IMR-90 (cell line): ENCODE data around the gene C6orf141. TPM values are rescaled to one million over a fixed set of nuclear protein-coding genes. Genes with fewer than 3 reads are reported as not detected.

Experiments
- ATAC-seq: fragments of 200-7000 bp; cut with Tn5 transposase; 2 replicates; pipeline ENCODE4 v1.9.1; 2020; ENCODE audit warnings: low read depth, mild to moderate bottlenecking, moderate library complexity
- BruUV-seq: library from RNA; stranded (reverse); fragments of 400-500 nt; replicated peaks from 2 replicates; lab custom pipeline; 2021; lab: Mats Ljungman, UMichigan
- CTCF ChIA-PET: fragments of 300-600 bp; formaldehyde crosslinking; extraction: SDS; loops from one replicate; lab custom pipeline; 2021; ENCODE audit warnings: antibody characterized with exemption; lab: Yijun Ruan, JAX
- POLR2A ChIA-PET: fragments of 300-600 bp; sonication (Branson Sonifier 250); formaldehyde crosslinking; loops from one replicate; lab custom pipeline; 2022; ENCODE audit warnings: antibody characterized with exemption; ENCODE audit not compliant: unreplicated experiment; lab: Charles Lee
- DNase-seq: peaks from one replicate; pipeline ENCODE4 v3.0.0; 2013
- H2AFZ ChIP-seq: replicated peaks from 2 replicates; pipeline ENCODE3; 2013; ENCODE audit warnings: low read length, mild to moderate bottlenecking; ENCODE audit not compliant: poor library complexity
- H2AK5ac ChIP-seq: 2 replicates; pipeline ENCODE4 v1.6.1; 2013; ENCODE audit warnings: low read depth, low read length, inconsistent platforms
- H2AK9ac ChIP-seq: replicated peaks from 2 replicates; pipeline ENCODE3; 2013; ENCODE audit warnings: mild to moderate bottlenecking, low read depth, low read length, moderate library complexity; ENCODE audit not compliant: poor library complexity
- H2BK120ac ChIP-seq: 2 replicates; pipeline ENCODE4 v1.6.1; 2013; ENCODE audit warnings: low read depth, low read length, inconsistent platforms
- H2BK15ac ChIP-seq: 3 replicates; pipeline ENCODE4 v1.6.1; 2013; ENCODE audit warnings: low read depth, low read length, inconsistent platforms
- H2BK20ac ChIP-seq: 2 replicates; pipeline ENCODE4 v1.6.1; 2013; ENCODE audit warnings: low read depth, mild to moderate bottlenecking, inconsistent platforms, low read length, moderate library complexity
- H2BK5ac ChIP-seq: 2 replicates; pipeline ENCODE4 v1.6.1; 2013; ENCODE audit warnings: mild to moderate bottlenecking, low read depth, low read length, inconsistent platforms; ENCODE audit not compliant: poor library complexity, severe bottlenecking
- H3K14ac ChIP-seq: replicated peaks from 2 replicates; pipeline ENCODE4 v1.6.1; 2013; ENCODE audit warnings: low read depth, low read length, inconsistent platforms
- H3K18ac ChIP-seq: 2 replicates; pipeline ENCODE4 v1.6.1; 2013; ENCODE audit warnings: low read depth, low read length, control low read depth
- H3K23ac ChIP-seq: 2 replicates; pipeline ENCODE4 v1.6.1; 2013; ENCODE audit warnings: low read depth, low read length, inconsistent platforms
- H3K27ac ChIP-seq: 2 replicates; pipeline ENCODE4 v1.5.1; 2013; ENCODE audit warnings: mild to moderate bottlenecking, control low read depth, low read length; ENCODE audit not compliant: insufficient read depth
- H3K27me3 ChIP-seq: 2 replicates; pipeline ENCODE4 v1.6.1; 2013; ENCODE audit warnings: low read length; ENCODE audit not compliant: control insufficient read depth, insufficient read depth
- H3K36me3 ChIP-seq: 2 replicates; pipeline ENCODE4 v1.6.1; 2013; ENCODE audit warnings: low read length, mixed read lengths; ENCODE audit not compliant: control insufficient read depth, insufficient read depth
- H3K4ac ChIP-seq: 2 replicates; pipeline ENCODE4 v1.6.1; 2013; ENCODE audit warnings: low read depth, low read length, inconsistent platforms
- H3K4me1 ChIP-seq: 2 replicates; pipeline ENCODE4 v1.6.1; 2013; ENCODE audit warnings: low read length, mixed read lengths; ENCODE audit not compliant: control insufficient read depth, insufficient read depth
- H3K4me2 ChIP-seq: 2 replicates; pipeline ENCODE4 v1.6.1; 2013; ENCODE audit warnings: low read depth, mild to moderate bottlenecking, control low read depth, low read length, moderate library complexity
- H3K4me3 ChIP-seq: 2 replicates; pipeline ENCODE4 v1.5.1; 2013; ENCODE audit warnings: low read depth, mild to moderate bottlenecking, control low read depth, low read length, moderate library complexity; ENCODE audit not compliant: insufficient read depth
- H3K56ac ChIP-seq: 2 replicates; pipeline ENCODE4 v1.6.1; 2013; ENCODE audit warnings: low read length, inconsistent platforms; ENCODE audit not compliant: insufficient read depth; ENCODE audit errors: extremely low read depth
- H3K79me1 ChIP-seq, 2 experiments: 2 replicates each; pipeline ENCODE4 v1.6.1; 2013; ENCODE audit warnings: low read length in 2 of 2, inconsistent platforms in 1 of 2, low read depth in 1 of 2
- H3K9ac ChIP-seq: 2 replicates; pipeline ENCODE4 v1.6.1; 2013; ENCODE audit warnings: low read depth, low read length, control low read depth
- H3K9me1 ChIP-seq: 2 replicates; pipeline ENCODE4 v1.6.1; 2013; ENCODE audit warnings: low read length, inconsistent platforms; ENCODE audit not compliant: insufficient read depth
- H3K9me3 ChIP-seq: 2 replicates; pipeline ENCODE4 v1.6.1; 2013; ENCODE audit warnings: low read length; ENCODE audit not compliant: control insufficient read depth, insufficient read depth
- H4K20me1 ChIP-seq: 2 replicates; pipeline ENCODE4 v1.6.1; 2013; ENCODE audit warnings: low read length, inconsistent platforms; ENCODE audit not compliant: insufficient read depth
- H4K5ac ChIP-seq: 2 replicates; pipeline ENCODE4 v1.6.1; 2013; ENCODE audit warnings: mild to moderate bottlenecking, low read depth, low read length, control low read depth
- H4K8ac ChIP-seq, 2 experiments: 2 replicates each; pipeline ENCODE4 v1.6.1; 2013; ENCODE audit warnings: low read depth in 2 of 2, low read length in 2 of 2, control low read depth in 1 of 2, inconsistent platforms in 1 of 2
- H4K91ac ChIP-seq: 2 replicates; pipeline ENCODE4 v1.6.1; 2013; ENCODE audit warnings: low read depth, low read length, inconsistent platforms; ENCODE audit not compliant: insufficient read depth
- BHLHE40 ChIP-seq: fragments of 150-350 bp; IDR thresholded peaks from 2 replicates; pipeline ENCODE4 v1.6.1; 2016; ENCODE audit warnings: mild to moderate bottlenecking, low read depth, low read length
- CHD1 ChIP-seq: IDR thresholded peaks from 2 replicates; pipeline ENCODE4 v1.6.1; 2012; ENCODE audit warnings: low read depth, low read length, improper control_type of control experiment
- CTCF ChIP-seq: conservative IDR thresholded peaks from 2 replicates; pipeline ENCODE4 v1.5.1; 2012; ENCODE audit warnings: mild to moderate bottlenecking, low read depth, low read length, improper control_type of control experiment
- ELK1 ChIP-seq: fragments of 150-350 bp; IDR thresholded peaks from 2 replicates; pipeline ENCODE4 v1.6.1; 2016; ENCODE audit warnings: low read depth, mild to moderate bottlenecking, low read length, moderate library complexity, borderline replicate concordance
- NFE2L2 ChIP-seq: fragments of 150-350 bp; IDR thresholded peaks from 2 replicates; pipeline ENCODE4 v1.6.1; 2016; ENCODE audit warnings: low read depth, mild to moderate bottlenecking, low read length
- POLR2A ChIP-seq: IDR thresholded peaks from 2 replicates; pipeline ENCODE4 v1.6.1; 2012; ENCODE audit warnings: mild to moderate bottlenecking, low read depth, low read length
- RFX5 ChIP-seq: IDR thresholded peaks from 2 replicates; pipeline ENCODE4 v1.8.0; 2012; ENCODE audit warnings: low read depth, mild to moderate bottlenecking, low read length, moderate library complexity
- USF2 ChIP-seq: fragments of 150-350 bp; IDR thresholded peaks from 2 replicates; pipeline ENCODE4 v1.6.1; 2017; ENCODE audit warnings: mild to moderate bottlenecking, antibody characterized with exemption, low read length, low read depth
- WGBS, 2 experiments: methylation state at CpG; one replicate each; pipeline versions ENCODE4 v1.1.5 to v1.1.7; 2013; ENCODE audit warnings: missing lambda C conversion rate in 2 of 2; ENCODE audit not compliant: insufficient read length in 1 of 2; ENCODE audit errors: extremely low coverage in 2 of 2; 5-methylcytosine and 5-hydroxymethylcytosine counted together
- dilution Hi-C: fragments of 300-500 bp; cut with HindIII; formaldehyde crosslinking; loops from one replicate; pipeline ENCODE4 v1.14.3; 2018; ENCODE audit warnings: low sequenced_read_pairs; ENCODE audit not compliant: unreplicated experiment
- in situ Hi-C: fragments of 300-500 bp; cut with MboI; formaldehyde crosslinking; loops from 3 replicates; pipeline ENCODE4 v1.14.3; 2019; ENCODE audit warnings: low sequenced_read_pairs, inconsistent platforms, mixed read lengths
- intact Hi-C: fragments of 100-400 bp; cut with micrococcal nuclease; formaldehyde crosslinking; loops from 2 replicates; pipeline ENCODE4 v1.10.0; 2022
- polyA plus RNA-seq, 3 experiments: library from polyadenylated mRNA; depleted of rRNA; stranded (reverse); fragments of >200 nt; gene quantifications; 2 replicates each; pipeline ENCODE4 v1.2.3, GENCODE V29; 2012; ENCODE audit warnings: low replicate concordance in 1 of 3
- total RNA-seq: library from RNA; depleted of rRNA; stranded (reverse); fragments of >200 nt; gene quantifications from 2 replicates; pipeline ENCODE4 v1.2.3, GENCODE V29; 2012

C6orf141 gene
- total and polyA plus RNA-seq, 2 of the 4 experiments (the other 2 are of a cell fraction), result not detected

GRCh38 chr6:49526598-49526997 is 23.9 kb upstream of the C6orf141 start:
- H4K8ac ChIP-seq, result no peak overlapping the region
- no peaks in the 10 kb centered on the region for H3K79me1 ChIP-seq
- no peak overlapping the region for H3K4ac ChIP-seq
- no peak overlapping the region for H4K5ac ChIP-seq
- dilution Hi-C loops, result no loop called here
- intact Hi-C loops, result no loop called here
- no peaks in the 10 kb centered on the region for H3K27me3 ChIP-seq
- no peak overlapping the region for H3K14ac ChIP-seq
- no peak overlapping the region for H4K91ac ChIP-seq
- no peak for DNase-seq
- H2BK20ac ChIP-seq, result no peak overlapping the region
- no peak overlapping the region for H3K4me3 ChIP-seq
- no peak overlapping the region for H3K18ac ChIP-seq
- H2BK15ac ChIP-seq, result no peak overlapping the region
- no peak overlapping the region for H2BK120ac ChIP-seq
- no peaks in the 10 kb centered on the region for H3K36me3 ChIP-seq
- no peak overlapping the region for H3K9ac ChIP-seq
- ChIA-PET CTCF (no interaction called here), POLR2A (no interaction called here)
- no peak overlapping the region for H2AK9ac ChIP-seq
- H2AK5ac ChIP-seq, result no peak overlapping the region
- no peak for TF ChIP-seq USF2
- no peak for TF ChIP-seq POLR2A
- no peak for TF ChIP-seq BHLHE40
- TF ChIP-seq RFX5, result no peak
- TF ChIP-seq CTCF, result no peak
- TF ChIP-seq ELK1, result no peak
- no peak for TF ChIP-seq NFE2L2
- no peak for TF ChIP-seq CHD1
- H2AFZ ChIP-seq, result peak overlapping the region; percentile 58
- H3K9me1 ChIP-seq, result no peaks in the 10 kb centered on the region
- no peak overlapping the region for H3K56ac ChIP-seq
- ATAC-seq, result no peak
- no peak overlapping the region for H3K23ac ChIP-seq
- in situ Hi-C loops, result loop anchor here (10.0 to 25.0 kb wide), 2 partner anchors 78 to 311 kb away; no protein-coding TSS in a partner anchor
- H3K4me2 ChIP-seq, result no peak overlapping the region
- no peak overlapping the region for H3K27ac ChIP-seq
- no TSS peak for BruUV-seq
- H3K9me3 ChIP-seq, result no peaks in the 10 kb centered on the region
- H2BK5ac ChIP-seq, result no peak overlapping the region
- WGBS, 2 experiments, result 76% methylated on average over 6 of the region's 12 CpGs; no CpG with 5 or more reads in 1 of the 2 experiments
- H3K4me1 ChIP-seq, result no peaks in the 10 kb centered on the region
- H4K20me1 ChIP-seq, result no peaks in the 10 kb centered on the region
